ENCODE measurements around the gene LMBRD1. TPM values are rescaled to one million over a fixed set of nuclear protein-coding genes. Genes with fewer than 3 reads are reported as not detected.

The LMBRD1 gene
- total and polyA plus RNA-seq, 2 of the 8 experiments (the other 6 are each of a cell fraction or from before 2014, with no cell fraction given), result 9.1 to 16.8 TPM

GRCh38 chr6:69763763-69764162 lies 33.0 kb downstream of the LMBRD1 start (continued):
- no peak for TF ChIP-seq SIN3A (conservative IDR thresholded peaks at IDR 0.05 in 1 of 2, IDR thresholded peaks at IDR 0.05 in 1 of 2; ENCODE audit: low read depth in 1 of 2, low read length in 2 of 2)
